Liver (tissue), 9 donors: ENCODE results near the gene MSTO1. TPM values are rescaled to one million over a fixed set of nuclear protein-coding genes. Genes with fewer than 3 reads are reported as not detected.

Source experiments
- DNase-seq: peaks from one replicate; pipeline ENCODE4 v3.0.0-alpha.2; 2017; ENCODE audit warnings: low spot score
- H3K27ac ChIP-seq, 2 donors: one replicate each; pipeline ENCODE4 v1.7.0; 2013; ENCODE audit warnings: inconsistent platforms in 2 of 2, low read length in 2 of 2, control low read depth in 1 of 2, low read depth in 1 of 2, mild to moderate bottlenecking in 1 of 2
- H3K27me3 ChIP-seq, 4 donors: one replicate each; pipeline versions ENCODE4 v1.6.1 to v1.7.0; 2013; ENCODE audit warnings: low read length in 3 of 4, inconsistent platforms in 1 of 4, mild to moderate bottlenecking in 1 of 4, moderate library complexity in 1 of 4; ENCODE audit not compliant: control insufficient read depth in 4 of 4, insufficient read depth in 4 of 4
- H3K36me3 ChIP-seq, 4 donors: one replicate each; pipeline versions ENCODE4 v1.6.1 to v1.7.0; 2013; ENCODE audit warnings: low read length in 3 of 4, mild to moderate bottlenecking in 3 of 4, low read depth in 1 of 4, moderate library complexity in 1 of 4; ENCODE audit not compliant: control insufficient read depth in 4 of 4, insufficient read depth in 3 of 4
- H3K4me1 ChIP-seq, 4 donors: one replicate each; pipeline versions ENCODE4 v1.6.1 to v1.7.0; 2013; ENCODE audit warnings: low read length in 3 of 4, mild to moderate bottlenecking in 3 of 4, moderate library complexity in 1 of 4; ENCODE audit not compliant: control insufficient read depth in 4 of 4, insufficient read depth in 4 of 4
- H3K4me3 ChIP-seq, 3 donors: one replicate each; pipeline versions ENCODE4 v1.6.1 to v1.7.0; 2013; ENCODE audit warnings: low read length in 3 of 3, control low read depth in 1 of 3, low read depth in 1 of 3, mild to moderate bottlenecking in 1 of 3
- H3K9ac ChIP-seq, 2 donors: one replicate each; pipeline ENCODE4 v1.7.0; 2013; ENCODE audit warnings: low read length in 2 of 2, mild to moderate bottlenecking in 2 of 2, moderate library complexity in 2 of 2, control low read depth in 1 of 2, low read depth in 1 of 2
- H3K9me3 ChIP-seq, 4 donors: one replicate each; pipeline versions ENCODE4 v1.6.1 to v1.7.0; 2013; ENCODE audit warnings: low read length in 3 of 4; ENCODE audit not compliant: control insufficient read depth in 4 of 4
- ATF3 ChIP-seq: IDR thresholded peaks from 2 replicates; pipeline ENCODE4 v1.6.1; 2016; ENCODE audit warnings: antibody characterized with exemption
- CTCF ChIP-seq: fragments of 150-350 bp; IDR thresholded peaks from 2 replicates; pipeline ENCODE4 v1.5.1; 2017; ENCODE audit warnings: improper control_type of control experiment, low read depth, low read length; ENCODE audit not compliant: missing input control
- EGR1 ChIP-seq, 2 donors: IDR thresholded peaks; 2 replicates each; pipeline ENCODE4 v1.6.1; 2016 to 2018; ENCODE audit warnings: antibody characterized with exemption in 2 of 2, low read depth in 2 of 2
- FOXA1 ChIP-seq: IDR thresholded peaks from 2 replicates; pipeline ENCODE4 v1.6.1; 2016; ENCODE audit warnings: antibody characterized with exemption
- FOXA2 ChIP-seq: IDR thresholded peaks from 2 replicates; pipeline ENCODE4 v1.6.1; 2016; ENCODE audit warnings: antibody characterized with exemption
- GABPA ChIP-seq, 2 donors: IDR thresholded peaks in 1 of 2; conservative IDR thresholded peaks in 1 of 2; 2 replicates each; pipeline ENCODE4 v1.6.1; 2016; ENCODE audit warnings: antibody characterized with exemption in 2 of 2, mild to moderate bottlenecking in 1 of 2, moderate library complexity in 1 of 2
- HNF4A ChIP-seq, 2 donors: conservative IDR thresholded peaks; 2 replicates each; pipeline ENCODE4 v1.6.1; 2016; ENCODE audit warnings: antibody characterized with exemption in 2 of 2, mild to moderate bottlenecking in 2 of 2
- JUND ChIP-seq, 2 donors: IDR thresholded peaks; 2 replicates each; pipeline ENCODE4 v1.6.1; 2016; ENCODE audit warnings: antibody characterized with exemption in 2 of 2
- MAX ChIP-seq: IDR thresholded peaks from 2 replicates; pipeline ENCODE4 v1.6.1; 2016; ENCODE audit warnings: antibody characterized with exemption
- NR2F2 ChIP-seq: IDR thresholded peaks from 2 replicates; pipeline ENCODE4 v1.6.1; 2016; ENCODE audit warnings: antibody characterized with exemption
- RAD21 ChIP-seq, 2 donors: IDR thresholded peaks; 2 replicates each; pipeline ENCODE4 v1.6.1; 2016; ENCODE audit warnings: antibody characterized with exemption in 2 of 2, mild to moderate bottlenecking in 2 of 2
- REST ChIP-seq: IDR thresholded peaks from 2 replicates; pipeline ENCODE4 v1.6.1; 2016; ENCODE audit warnings: antibody characterized with exemption, mild to moderate bottlenecking
- RXRA ChIP-seq, 2 donors: IDR thresholded peaks; 2 replicates each; pipeline ENCODE4 v1.6.1; 2017 to 2018; ENCODE audit warnings: antibody characterized with exemption in 2 of 2, mild to moderate bottlenecking in 1 of 2
- SP1 ChIP-seq: IDR thresholded peaks from 2 replicates; pipeline ENCODE4 v1.6.1; 2018; ENCODE audit warnings: antibody characterized with exemption, mild to moderate bottlenecking
- TAF1 ChIP-seq: conservative IDR thresholded peaks from 2 replicates; pipeline ENCODE4 v1.6.1; 2016; ENCODE audit warnings: antibody characterized with exemption, mild to moderate bottlenecking
- YY1 ChIP-seq: IDR thresholded peaks from 2 replicates; pipeline ENCODE4 v1.6.1; 2016; ENCODE audit warnings: antibody characterized with exemption, mild to moderate bottlenecking
- ZBTB33 ChIP-seq: IDR thresholded peaks from 2 replicates; pipeline ENCODE4 v1.6.1; 2016; ENCODE audit warnings: antibody characterized with exemption
- WGBS: extraction: QIAGEN DNeasy Blood & Tissue Kit; methylation state at CpG from one replicate; pipeline ENCODE4 v1.1.7; 2013; 5-methylcytosine and 5-hydroxymethylcytosine counted together
- polyA plus RNA-seq, 2 donors: library from polyadenylated mRNA; stranded (reverse) in 1 of 2; unstranded in 1 of 2; fragments of 200-250 nt in 1 of 2; fragments of >200 nt in 1 of 2; fragmentation: Nextera tagmentation in 1 of 2; extraction: Ambion mirVana in 1 of 2; gene quantifications; one replicate each; pipeline versions ENCODE4 v1.2.1 to v1.2.3, GENCODE V29; 2013 to 2015
- total RNA-seq, 2 donors: library from RNA; depleted of rRNA; stranded (reverse); fragments of >200 nt; gene quantifications; one replicate each; pipeline ENCODE4 v1.2.3, GENCODE V29; 2014
- donor health status: healthy.
- donor health status: healthy.
- donor health status: healthy.
- donor health status: healthy.
- donor health status: healthy.

The MSTO1 gene
- total and polyA plus RNA-seq, 4 donors: 8.9 to 22.9 (median 18.2) TPM

- H3K36me3 ChIP-seq: no peaks in the 10 kb centered on the region
- no peak overlapping the region for H3K4me3 ChIP-seq
- no peak overlapping the region for H3K27ac ChIP-seq
- DNase-seq: no peak
- H3K4me1 ChIP-seq: peaks cover 0 to 2% (median 0%) of the 10 kb centered on the region in 4 donors
- no peak overlapping the region for H3K9ac ChIP-seq
- H3K27me3 ChIP-seq: no peaks in the 10 kb centered on the region
- TF ChIP-seq FOXA1 (no peak), MAX (no peak), JUND (IDR thresholded peaks at IDR 0.05) (no peak), NR2F2 (no peak), ATF3 (no peak), GABPA (IDR thresholded peaks at IDR 0.05 in 1 of 2, conservative IDR thresholded peaks at IDR 0.05 in 1 of 2) (no peak), RAD21 (IDR thresholded peaks at IDR 0.05) (no peak), HNF4A (conservative IDR thresholded peaks at IDR 0.05) (no peak), YY1 (no peak), SP1 (no peak), ZBTB33 (no peak), EGR1 (IDR thresholded peaks at IDR 0.05; ENCODE audit: low read depth in 2 of 2) (no peak), REST (no peak), TAF1 (no peak)
- 89% methylated on average over 3 of the region's 3 CpGs for WGBS
- H3K9me3 ChIP-seq: peaks cover 0 to 8% (median under 1%) of the 10 kb centered on the region in 4 donors
Observed at GRCh38 chr1:155643230-155643629, 33.2 kb downstream of the MSTO1 start.

GRCh38 chr1:155645034-155645598 is 35.1 kb downstream of the MSTO1 start:
- 86% methylated on average over 4 of the region's 4 CpGs for WGBS
- Histone ChIP-seq H3K9me3 (peaks cover 0 to 8% (median under 1%) of the 10 kb centered on the region in 4 donors), H3K27me3 (no peaks in the 10 kb centered on the region), H3K4me1 (peaks cover 0 to 5% (median 1%) of the 10 kb centered on the region in 4 donors), H3K27ac (no peak overlapping the region), H3K4me3 (no peak overlapping the region), H3K9ac (no peak overlapping the region), H3K36me3 (no peaks in the 10 kb centered on the region)
- TF ChIP-seq RXRA (IDR thresholded peaks at IDR 0.05) (no peak), SP1 (no peak), HNF4A (conservative IDR thresholded peaks at IDR 0.05) (no peak), NR2F2 (no peak), EGR1 (IDR thresholded peaks at IDR 0.05; ENCODE audit: low read depth in 2 of 2) (no peak), CTCF (no peak), FOXA1 (no peak), ATF3 (no peak), JUND (IDR thresholded peaks at IDR 0.05) (no peak), FOXA2 (no peak), YY1 (no peak)
- DNase-seq: no peak
